ENCODE data around the gene FAM76B.
"Not testable (repeated sequence)": the region's sequence is repeated elsewhere in the genome, so short reads cannot be mapped to it uniquely, and the experiment has no call there.

The FAM76B gene

DNA sequence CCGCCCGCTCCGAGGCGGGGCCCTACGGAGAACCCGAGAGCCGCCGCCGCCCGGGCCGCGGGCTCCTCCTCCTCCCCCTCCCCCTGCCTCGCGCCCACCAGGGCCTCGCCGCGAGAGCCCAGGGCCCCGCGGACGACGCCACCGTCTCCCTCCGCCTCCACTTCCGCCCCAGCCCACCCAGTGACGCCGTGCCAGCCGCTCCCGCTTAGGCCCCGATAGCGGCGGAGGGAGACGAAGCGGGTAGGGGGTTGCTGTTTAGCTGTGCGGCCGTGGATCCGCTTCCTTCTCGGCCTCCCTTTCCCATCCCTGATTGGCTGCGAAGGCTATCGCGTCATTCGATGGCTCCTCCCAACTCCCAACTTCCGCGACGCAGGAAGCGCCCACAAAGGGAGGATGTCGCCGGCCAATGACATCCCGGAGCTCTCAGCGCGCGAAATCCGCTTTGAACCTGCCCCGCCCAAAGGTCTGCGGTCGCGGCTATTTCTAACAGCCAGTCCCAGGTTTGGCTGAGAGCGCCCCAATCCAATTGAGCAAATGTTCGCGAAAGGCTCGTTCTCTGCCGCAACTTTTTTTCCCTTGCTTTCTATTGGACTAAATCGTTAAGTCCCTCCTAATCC lies at the start of gene FAM76B:
TSS of gene FAM76B (minus strand) at position 277 of the 617 bp plus-strand sequence. CDS start 304 bp downstream, outside the sequence.
- DNase-seq = peak; percentile 99

GRCh38 chr11:95835768-95836488 lies 46.3 kb upstream of the FAM76B start:
- DNase-seq = peak; percentile 52 to 73

DNA sequence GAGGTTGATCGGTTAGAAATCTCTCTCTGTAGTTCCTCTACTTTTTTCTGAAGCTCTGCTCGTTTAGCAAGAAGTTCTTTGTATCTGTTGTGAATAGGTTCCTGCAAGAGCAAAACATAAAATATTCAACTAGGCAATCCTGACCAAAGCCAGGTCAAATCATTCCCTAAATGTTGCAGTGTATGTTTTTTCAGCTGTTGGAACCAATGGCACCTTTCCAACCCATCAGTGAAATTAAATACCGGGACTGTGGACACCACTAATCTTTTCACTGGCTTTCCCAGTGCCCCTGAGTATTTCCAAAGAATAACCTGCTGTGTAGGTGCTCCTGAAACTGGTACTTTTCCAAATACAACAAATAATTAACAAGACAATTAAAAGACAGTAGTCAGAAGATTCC lies 45.8 kb upstream of the FAM76B start:
- DNase-seq = no peak

- DNase-seq = no peak
Measured at GRCh38 chr11:95833378-95833777, 43.8 kb upstream of the FAM76B start.

DNA sequence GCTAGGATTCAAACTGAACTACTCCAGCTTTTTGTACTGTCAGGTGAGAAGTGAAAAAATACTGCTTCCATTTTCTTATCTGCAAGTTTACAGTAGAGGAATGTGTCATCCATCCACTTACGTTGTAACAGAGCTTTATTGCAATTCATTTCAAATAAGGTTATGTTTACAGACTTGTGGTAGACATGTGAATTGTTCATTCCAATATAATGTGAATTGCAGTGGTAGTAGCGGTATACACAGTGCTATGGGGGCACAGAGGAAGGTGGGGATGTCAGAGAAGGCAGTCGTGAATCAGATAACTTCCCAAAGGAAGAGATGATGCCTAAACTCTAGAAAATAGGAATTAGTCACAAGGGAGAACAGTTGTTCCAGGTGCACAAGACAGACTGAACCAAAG lies 43.2 kb upstream of the FAM76B start:
- DNase-seq = no peak

DNA sequence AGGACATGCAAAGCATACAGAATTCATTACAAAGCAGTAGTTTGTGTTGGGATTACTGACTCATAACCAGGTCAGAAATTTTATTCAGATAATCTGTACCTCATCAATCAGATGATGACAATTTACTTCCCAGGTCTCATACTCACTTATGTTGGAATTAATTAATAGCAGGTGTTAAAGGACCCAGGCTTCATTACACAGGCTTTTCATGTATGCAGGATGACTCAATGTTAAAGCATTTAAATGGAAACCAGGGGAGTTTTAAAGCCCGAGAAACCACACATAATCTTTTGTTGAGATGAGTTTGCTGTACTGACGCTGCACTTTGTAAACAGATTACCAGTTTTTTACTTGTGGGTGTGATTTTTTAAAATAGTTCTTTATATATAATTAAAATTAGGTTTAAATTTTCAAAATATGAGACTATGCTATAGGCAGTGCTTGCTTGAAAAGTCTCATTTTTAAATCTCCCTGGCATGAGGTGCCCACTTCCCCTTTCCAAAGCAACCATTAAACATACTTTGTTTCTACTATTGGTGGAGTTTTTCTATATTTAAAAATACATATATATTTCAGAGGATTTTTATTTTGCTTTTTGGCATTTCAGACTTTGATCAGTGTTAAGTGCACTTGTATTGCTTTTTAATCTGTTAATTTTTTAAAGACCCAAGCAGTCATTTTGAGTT lies 41.8 kb upstream of the FAM76B start:
- DNase-seq = no peak

DNA sequence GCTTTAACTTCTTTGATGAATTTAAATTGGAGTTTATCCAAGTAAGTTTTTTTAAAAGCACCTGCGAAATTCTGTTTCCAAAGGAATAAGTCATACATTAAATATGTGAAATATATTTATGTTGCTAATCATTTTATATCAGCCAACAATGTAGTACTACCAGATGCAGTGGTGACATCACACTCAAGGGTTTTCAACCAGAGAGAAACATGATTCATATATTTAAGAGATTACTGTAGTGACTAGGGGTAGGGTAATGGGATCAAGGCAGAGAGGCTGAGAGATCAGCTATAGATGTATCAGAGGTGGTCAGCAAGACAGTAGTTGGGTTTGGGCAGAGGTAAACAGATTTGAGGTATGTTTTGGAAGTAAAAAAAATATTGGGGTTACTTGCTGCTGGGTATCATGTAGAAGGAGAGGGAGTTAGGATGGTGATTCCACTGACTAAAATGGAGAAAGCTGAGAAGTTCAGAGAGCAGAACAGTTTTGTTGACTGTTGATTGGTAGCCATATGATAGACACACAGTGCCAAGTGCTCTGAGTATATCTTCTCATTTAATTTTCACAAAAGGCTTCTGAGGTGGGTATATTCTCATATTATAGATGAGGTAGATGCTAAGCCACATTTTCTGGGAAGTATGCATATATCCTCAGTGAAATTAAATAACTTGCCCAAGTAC lies 40.1 kb upstream of the FAM76B start:
- DNase-seq = no peak

DNA sequence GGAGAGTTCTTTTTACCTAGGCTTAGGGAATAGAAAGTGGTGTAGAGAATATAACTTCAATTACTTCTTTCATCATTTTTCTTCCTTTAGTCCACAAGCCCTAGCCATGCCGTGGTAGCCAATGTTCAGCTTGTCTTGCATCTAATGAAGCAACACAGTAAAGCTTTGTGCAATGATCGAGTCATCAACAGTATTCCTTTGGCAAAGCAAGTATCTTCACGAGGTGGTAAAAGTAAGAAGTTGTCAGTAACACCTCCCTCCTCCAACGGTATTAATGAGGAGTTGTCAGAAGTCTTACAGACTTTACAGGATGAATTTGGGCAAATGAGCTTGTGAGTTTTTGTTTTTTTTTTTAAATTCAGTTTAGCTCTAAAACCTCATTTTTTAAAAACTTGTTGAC lies 38.1 kb upstream of the FAM76B start:
- no peak for DNase-seq

DNA sequence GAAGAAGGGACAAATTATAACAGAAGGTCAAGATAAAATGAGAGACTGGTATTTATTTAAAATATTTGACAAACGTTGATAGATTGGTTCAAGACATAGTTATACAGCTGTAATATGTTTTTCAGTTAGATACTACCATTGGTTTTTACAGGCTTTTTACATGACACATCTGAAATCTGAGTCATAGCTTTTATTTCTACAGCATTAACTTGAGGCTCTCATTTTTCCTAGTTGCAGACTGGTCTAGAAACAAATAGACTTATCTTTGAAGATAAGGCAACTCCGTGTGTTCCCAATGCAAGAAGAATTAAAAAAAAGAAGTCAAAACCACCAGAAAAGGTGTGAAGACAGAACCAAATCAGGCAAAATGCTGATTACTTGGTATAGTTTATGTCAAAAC lies 32.1 kb upstream of the FAM76B start:
- no peak for DNase-seq

- no peak for DNase-seq
Measured at GRCh38 chr11:95816037-95816436, 26.5 kb upstream of the FAM76B start.

DNA sequence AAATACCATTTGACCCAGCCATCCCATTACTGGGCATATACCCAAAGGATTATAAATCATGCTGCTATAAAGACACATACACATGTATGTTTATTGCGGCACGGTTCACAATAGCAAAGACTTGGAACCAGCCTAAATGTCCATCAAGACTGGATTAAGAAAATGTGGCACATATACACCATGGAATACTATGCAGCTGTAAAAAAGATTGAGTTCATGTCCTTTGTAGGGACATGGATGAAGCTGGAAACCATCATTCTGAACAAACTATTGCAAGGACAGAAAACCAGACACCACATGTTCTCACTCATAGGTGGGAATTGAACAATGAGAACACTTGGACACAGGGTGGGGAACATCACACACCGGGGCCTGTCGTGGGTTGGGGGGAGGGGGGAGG lies 21.5 kb upstream of the FAM76B start:
- DNase-seq = not testable (repeated sequence)

GRCh38 chr11:95806464-95806863 lies 16.9 kb upstream of the FAM76B start:
- not testable (repeated sequence) for DNase-seq

GRCh38 chr11:95805869-95806268 lies 16.3 kb upstream of the FAM76B start:
- DNase-seq = no peak

GRCh38 chr11:95803973-95804372 lies 14.4 kb upstream of the FAM76B start:
- DNase-seq = no peak

- no peak for DNase-seq
Measured at GRCh38 chr11:95802806-95803205, 13.2 kb upstream of the FAM76B start.

- no peak for DNase-seq
Measured at GRCh38 chr11:95800438-95800837, 10.9 kb upstream of the FAM76B start.

DNA sequence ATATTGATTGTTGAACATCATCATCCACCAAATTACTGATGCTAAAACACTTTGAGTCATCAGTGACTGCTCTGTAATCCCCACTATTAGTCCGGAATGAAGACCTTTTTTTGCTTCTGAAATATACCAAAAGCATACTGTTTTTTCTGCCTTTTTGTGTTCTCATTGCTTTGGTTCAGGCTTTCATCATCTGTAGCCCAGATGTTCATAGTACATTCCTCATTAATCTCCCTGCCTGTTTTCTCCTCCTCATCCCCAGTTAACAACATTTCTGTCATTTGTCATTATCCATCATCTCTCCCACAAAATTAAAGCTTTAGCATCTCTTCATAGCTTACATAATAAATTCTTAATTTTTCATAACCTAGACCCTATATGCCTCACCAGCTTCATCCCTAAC lies 10.0 kb upstream of the FAM76B start:
- no peak for DNase-seq

DNA sequence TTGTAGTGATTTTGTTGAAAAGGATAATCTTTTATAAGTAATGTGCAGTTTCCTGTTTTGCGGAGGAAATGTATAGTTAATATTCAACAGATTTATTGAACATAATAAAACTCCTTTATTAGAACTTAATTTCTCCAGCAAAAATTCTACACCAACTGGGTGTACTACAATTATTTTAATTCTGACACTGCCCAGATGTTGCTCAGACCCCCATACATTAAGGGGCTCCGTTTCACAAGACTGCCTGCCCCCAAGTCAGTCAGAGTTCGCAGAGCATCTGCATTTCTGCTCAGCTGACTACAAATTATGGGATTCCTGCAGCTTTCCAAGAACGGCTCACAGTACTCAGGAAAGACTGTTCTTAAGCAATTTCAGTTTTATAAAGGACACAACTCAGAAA lies 6.9 kb upstream of the FAM76B start:
- no peak for DNase-seq

DNA sequence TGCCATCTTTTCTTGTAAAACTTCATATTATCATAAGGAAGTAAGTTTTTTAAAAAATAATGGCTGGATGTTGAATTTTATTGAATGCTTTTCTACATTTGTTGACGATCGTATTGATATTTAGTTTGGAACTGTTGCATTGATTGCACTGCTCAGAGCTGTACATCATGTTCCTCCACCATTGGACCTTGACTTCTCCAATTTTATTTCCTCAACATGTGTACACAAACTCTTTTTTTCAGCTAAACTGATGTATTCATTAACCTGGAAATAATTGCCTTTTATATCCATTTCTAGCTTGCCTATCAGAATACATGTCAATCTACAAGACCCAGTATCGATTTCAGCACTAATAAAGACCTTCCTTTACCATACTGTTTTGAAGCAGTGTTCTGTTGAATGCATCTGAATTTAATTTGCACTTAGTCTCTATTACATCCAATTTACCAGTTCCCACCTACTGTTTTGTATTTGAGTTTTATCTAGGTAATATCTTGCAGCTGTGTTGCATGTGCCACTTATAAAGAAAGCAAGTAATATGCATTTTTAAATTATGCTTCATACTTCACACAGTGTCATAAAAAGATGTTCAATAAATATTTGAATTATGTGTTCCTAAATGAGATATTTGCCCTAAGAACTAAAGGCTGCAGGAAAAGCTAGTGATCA lies 6.2 kb upstream of the FAM76B start:
- no peak for DNase-seq

DNA sequence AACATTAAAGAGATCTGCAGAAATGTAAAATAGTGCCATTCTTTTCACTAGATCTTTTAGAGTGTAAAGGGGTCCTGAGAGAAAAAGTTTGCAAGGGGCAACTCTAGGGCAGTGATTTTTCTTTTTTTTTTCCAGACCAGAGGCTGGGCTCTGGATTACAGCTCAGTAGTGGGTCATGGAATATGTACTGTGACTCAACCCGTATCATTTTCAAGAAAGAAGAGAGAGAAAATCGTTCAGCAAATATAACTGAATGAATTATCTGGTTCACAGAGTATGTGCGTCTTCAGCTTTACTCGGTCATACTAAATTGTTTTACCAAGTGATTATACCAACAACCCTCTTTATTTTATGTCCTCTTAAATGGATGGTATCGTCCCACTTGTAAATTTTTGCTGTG lies 4.5 kb upstream of the FAM76B start:
- no peak for DNase-seq

- no peak for DNase-seq
Measured at GRCh38 chr11:95793116-95793515, 3.5 kb upstream of the FAM76B start.

DNA sequence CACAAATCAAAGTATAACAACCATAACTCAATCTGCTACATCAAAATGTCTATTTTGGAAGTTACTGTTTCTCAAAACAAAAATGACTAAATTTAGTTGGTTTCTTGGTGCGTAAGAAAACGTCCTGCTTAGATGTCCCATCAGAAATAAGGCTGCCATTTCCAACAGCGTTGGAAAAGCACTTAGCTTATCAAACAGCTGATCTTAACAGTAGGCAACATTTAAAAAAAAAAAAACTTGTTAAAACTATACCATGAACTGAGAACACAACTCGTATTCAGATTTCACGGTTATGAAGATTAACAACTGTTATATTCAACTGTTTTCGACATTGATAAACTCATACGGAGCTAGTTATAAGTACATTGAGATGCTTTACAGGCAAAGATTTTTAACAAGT lies 3.1 kb upstream of the FAM76B start:
- DNase-seq = no peak

- DNase-seq = no peak
Measured at GRCh38 chr11:95792200-95792599, 2.6 kb upstream of the FAM76B start.
